Endothelial cell (in vitro differentiated cells): ENCODE measurements around the gene ETV3. TPM values are rescaled to one million over a fixed set of nuclear protein-coding genes. Genes with fewer than 3 reads are reported as not detected.

Experiments
- DNase-seq: peaks from one replicate; pipeline ENCODE4 v3.0.0; 2021; ENCODE audit warnings: low spot score
- H3K27ac Mint-ChIP-seq: one replicate; pipeline ENCODE4 v1.8.0; 2021; ENCODE audit warnings: mixed read lengths, inconsistent platforms; ENCODE audit not compliant: unreplicated experiment
- H3K27me3 Mint-ChIP-seq: one replicate; pipeline ENCODE4 v1.8.0; 2021; ENCODE audit warnings: mild to moderate bottlenecking, moderate library complexity, mixed read lengths, inconsistent platforms; ENCODE audit not compliant: unreplicated experiment
- H3K36me3 Mint-ChIP-seq: one replicate; pipeline ENCODE4 v1.8.0; 2021; ENCODE audit warnings: mild to moderate bottlenecking, low read depth, mixed read lengths, inconsistent platforms; ENCODE audit not compliant: unreplicated experiment
- H3K4me1 Mint-ChIP-seq: one replicate; pipeline ENCODE4 v1.8.0; 2021; ENCODE audit warnings: mild to moderate bottlenecking, mixed read lengths, inconsistent platforms; ENCODE audit not compliant: unreplicated experiment
- H3K4me3 Mint-ChIP-seq: one replicate; pipeline ENCODE4 v1.8.0; 2021; ENCODE audit warnings: mild to moderate bottlenecking, mixed read lengths, inconsistent platforms; ENCODE audit not compliant: unreplicated experiment
- H3K9me3 Mint-ChIP-seq: one replicate; pipeline ENCODE4 v1.8.0; 2021; ENCODE audit warnings: mixed read lengths, inconsistent platforms; ENCODE audit not compliant: unreplicated experiment
- CTCF ChIP-seq: fragments of 200-600 bp; sonication (generic); IDR thresholded peaks from one replicate; pipeline ENCODE4 v1.5.0; 2021; ENCODE audit warnings: antibody characterized with exemption; ENCODE audit not compliant: unreplicated experiment
- total RNA-seq: library from RNA; stranded (reverse); fragmentation: NEBNext Ultra II Directional; extraction: Animal tissue kit (Norgen Biotek cat#: 25700); gene quantifications from one replicate; pipeline ENCODE4 v1.2.1, GENCODE V29; 2021; ENCODE audit not compliant: unreplicated experiment

The ETV3 gene
- total RNA-seq, 1 donor from 2014 or later: 52.3 TPM

DNA sequence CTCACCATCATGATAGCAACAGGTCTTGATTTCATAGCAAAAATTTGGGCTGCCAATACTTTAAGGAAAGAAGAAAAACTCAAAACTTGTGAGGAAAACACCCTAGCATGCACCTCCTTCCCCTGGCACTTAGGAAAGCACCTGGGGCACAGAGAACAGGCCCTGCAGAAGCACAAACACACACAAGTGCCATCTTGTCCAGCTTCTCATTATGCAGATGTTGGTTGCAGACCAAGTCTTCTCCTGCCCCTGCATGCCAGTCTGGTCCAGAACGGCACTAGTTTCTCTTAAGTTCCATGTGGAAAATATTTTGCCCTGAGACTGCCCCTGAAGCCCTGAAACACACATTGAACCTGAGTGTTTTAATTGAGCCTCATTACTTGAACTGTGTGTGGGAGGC lies 6.3 kb upstream of the ETV3 start:
- H3K27me3 Mint-ChIP-seq: no peaks in the 10 kb centered on the region
- H3K27ac Mint-ChIP-seq: no peak overlapping the region
- DNase-seq: no peak
- H3K4me1 Mint-ChIP-seq: peaks cover 1% of the 10 kb centered on the region
- no peaks in the 10 kb centered on the region for H3K36me3 Mint-ChIP-seq
- no peak for TF ChIP-seq CTCF
- no peak overlapping the region for H3K4me3 Mint-ChIP-seq
- H3K9me3 Mint-ChIP-seq: no peaks in the 10 kb centered on the region

DNA sequence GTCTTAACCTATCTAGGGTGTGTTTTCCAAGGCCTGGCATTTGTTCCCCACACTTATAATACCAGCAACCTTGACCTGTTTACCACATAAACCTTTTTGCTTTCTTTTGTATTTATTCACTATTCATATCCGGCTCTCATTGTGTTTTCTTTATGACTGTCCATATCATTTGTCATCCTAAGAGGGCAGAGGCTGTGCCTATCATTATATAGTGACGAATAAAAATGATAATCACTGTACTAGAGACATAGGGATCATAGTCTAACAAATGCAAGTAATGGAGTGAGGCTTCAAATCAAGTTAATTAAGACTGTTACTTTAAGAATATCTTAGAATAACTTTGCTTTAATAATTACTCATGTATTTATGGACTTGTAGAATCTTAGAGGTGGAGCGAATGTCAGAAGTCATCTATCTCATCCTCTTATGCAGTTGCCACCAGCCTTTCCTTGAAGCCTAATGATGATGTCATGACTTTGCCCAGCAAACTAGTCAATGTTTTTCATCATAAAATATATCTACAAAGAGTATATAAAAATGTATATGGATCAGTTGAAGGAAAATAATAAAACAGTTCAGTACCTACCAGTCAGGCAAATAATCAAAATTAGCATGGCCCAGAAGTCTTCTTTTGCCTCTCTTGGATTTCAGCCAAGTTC lies 4.7 kb upstream of the ETV3 start:
- H3K36me3 Mint-ChIP-seq: no peaks in the 10 kb centered on the region
- peaks cover 8% of the 10 kb centered on the region for H3K4me1 Mint-ChIP-seq
- H3K27me3 Mint-ChIP-seq: peaks cover 2% of the 10 kb centered on the region
- H3K27ac Mint-ChIP-seq: no peak overlapping the region
- H3K4me3 Mint-ChIP-seq: no peak overlapping the region
- TF ChIP-seq CTCF: no peak
- DNase-seq: no peak
- H3K9me3 Mint-ChIP-seq: no peaks in the 10 kb centered on the region

GRCh38 chr1:157142201-157142600 lies 4.0 kb upstream of the ETV3 start:
- peaks cover 8% of the 10 kb centered on the region for H3K27me3 Mint-ChIP-seq
- H3K9me3 Mint-ChIP-seq: peaks cover 5% of the 10 kb centered on the region
- peaks cover 14% of the 10 kb centered on the region for H3K4me1 Mint-ChIP-seq
- no peak overlapping the region for H3K27ac Mint-ChIP-seq
- DNase-seq: no peak
- no peak for TF ChIP-seq CTCF
- peaks cover 3% of the 10 kb centered on the region for H3K36me3 Mint-ChIP-seq
- no peak overlapping the region for H3K4me3 Mint-ChIP-seq

- Mint-ChIP-seq H3K4me1 (peaks cover 22% of the 10 kb centered on the region), H3K27me3 (peaks cover 8% of the 10 kb centered on the region), H3K36me3 (peaks cover 8% of the 10 kb centered on the region), H3K9me3 (peaks cover 5% of the 10 kb centered on the region), H3K4me3 (no peak overlapping the region), H3K27ac (no peak overlapping the region)
- no peak for TF ChIP-seq CTCF
- DNase-seq: no peak
Measured at GRCh38 chr1:157141212-157141855, 3.1 kb upstream of the ETV3 start.

DNA sequence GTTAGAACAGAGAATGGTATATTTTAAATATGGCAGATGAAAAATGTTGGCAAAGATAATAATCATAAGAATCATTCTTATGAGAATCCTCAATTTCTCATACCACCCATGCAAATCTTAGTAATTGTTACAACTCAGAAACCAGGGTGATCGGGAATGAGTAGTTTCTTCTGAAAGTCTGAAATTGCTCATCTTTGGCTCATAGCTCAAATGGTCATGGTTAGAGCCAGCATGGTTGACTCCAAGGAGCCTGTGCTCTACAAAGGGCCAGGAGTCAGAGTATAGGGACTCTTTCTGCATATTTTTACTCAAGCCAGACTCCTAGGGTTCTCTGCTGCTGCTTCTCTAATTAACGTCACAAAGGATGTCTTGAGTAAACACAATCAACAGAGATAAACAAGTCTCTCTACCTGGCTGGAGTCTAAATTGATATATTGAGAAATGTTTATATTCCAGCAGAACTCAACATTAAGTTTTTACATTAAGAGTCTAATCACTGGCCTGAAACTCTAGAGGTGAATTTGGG lies 1.9 kb upstream of the ETV3 start:
- no peak overlapping the region for H3K4me3 Mint-ChIP-seq
- H3K9me3 Mint-ChIP-seq: peaks cover 5% of the 10 kb centered on the region
- H3K27ac Mint-ChIP-seq: no peak overlapping the region
- peaks cover 17% of the 10 kb centered on the region for H3K36me3 Mint-ChIP-seq
- no peak for TF ChIP-seq CTCF
- H3K27me3 Mint-ChIP-seq: peaks cover 9% of the 10 kb centered on the region
- H3K4me1 Mint-ChIP-seq: peaks cover 35% of the 10 kb centered on the region
- DNase-seq: no peak
